PC-3 (cell line): ENCODE measurements around the gene PLCD1.

Experiments used
- EZH2 ChIP-seq: fragments of 300-600 bp; sonication (generic); IDR thresholded peaks from one replicate; pipeline ENCODE4 v1.6.1; 2017; ENCODE audit warnings: antibody characterized with exemption, mild to moderate bottlenecking, low read length; ENCODE audit not compliant: unreplicated experiment
- EZH2phosphoT487 ChIP-seq: fragments of 300-600 bp; sonication (generic); IDR thresholded peaks from 2 replicates; pipeline ENCODE4 v1.6.1; 2018; ENCODE audit warnings: mild to moderate bottlenecking, antibody characterized with exemption, low read length, borderline replicate concordance
- TF ChIP-seq, protein P1 (sequence below): fragments of 300-600 bp; sonication (generic); conservative IDR thresholded peaks from 2 replicates; pipeline ENCODE4 v1.5.1; 2017; ENCODE audit warnings: antibody characterized with exemption, low read depth, mild to moderate bottlenecking, low read length

DNA sequence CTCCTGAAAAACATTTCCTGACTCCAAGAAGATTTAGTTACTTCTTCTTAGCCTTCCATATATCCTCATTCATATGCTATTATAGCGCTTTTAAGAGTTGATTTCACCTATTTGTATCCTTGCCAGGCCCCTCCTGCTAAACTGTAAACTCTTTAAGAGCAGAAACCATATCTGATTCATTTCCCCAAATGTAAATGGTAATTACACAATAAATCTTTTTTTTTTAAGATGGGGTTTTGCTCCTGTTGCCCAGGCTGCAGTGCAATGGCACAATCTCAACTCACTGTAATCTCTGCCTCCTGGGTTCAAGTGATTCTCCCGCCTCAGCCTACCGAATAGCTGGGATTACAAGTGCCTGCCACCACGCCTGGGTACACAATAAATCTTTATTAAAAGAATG, 14.0 kb upstream of the PLCD1 start:
- TF ChIP-seq, protein P1, sequence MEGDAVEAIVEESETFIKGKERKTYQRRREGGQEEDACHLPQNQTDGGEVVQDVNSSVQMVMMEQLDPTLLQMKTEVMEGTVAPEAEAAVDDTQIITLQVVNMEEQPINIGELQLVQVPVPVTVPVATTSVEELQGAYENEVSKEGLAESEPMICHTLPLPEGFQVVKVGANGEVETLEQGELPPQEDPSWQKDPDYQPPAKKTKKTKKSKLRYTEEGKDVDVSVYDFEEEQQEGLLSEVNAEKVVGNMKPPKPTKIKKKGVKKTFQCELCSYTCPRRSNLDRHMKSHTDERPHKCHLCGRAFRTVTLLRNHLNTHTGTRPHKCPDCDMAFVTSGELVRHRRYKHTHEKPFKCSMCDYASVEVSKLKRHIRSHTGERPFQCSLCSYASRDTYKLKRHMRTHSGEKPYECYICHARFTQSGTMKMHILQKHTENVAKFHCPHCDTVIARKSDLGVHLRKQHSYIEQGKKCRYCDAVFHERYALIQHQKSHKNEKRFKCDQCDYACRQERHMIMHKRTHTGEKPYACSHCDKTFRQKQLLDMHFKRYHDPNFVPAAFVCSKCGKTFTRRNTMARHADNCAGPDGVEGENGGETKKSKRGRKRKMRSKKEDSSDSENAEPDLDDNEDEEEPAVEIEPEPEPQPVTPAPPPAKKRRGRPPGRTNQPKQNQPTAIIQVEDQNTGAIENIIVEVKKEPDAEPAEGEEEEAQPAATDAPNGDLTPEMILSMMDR, result no peak
- TF ChIP-seq EZH2phosphoT487 (no peak), EZH2 (no peak)
